ENCODE measurements around the gene USP13.
A peak's percentile ranks its signal among the peaks of the same experiment; 100 is the strongest.
"Not testable (repeated sequence)": the region's sequence is repeated elsewhere in the genome, so short reads cannot be mapped to it uniquely, and the experiment has no call there.

USP13 gene, protein sequence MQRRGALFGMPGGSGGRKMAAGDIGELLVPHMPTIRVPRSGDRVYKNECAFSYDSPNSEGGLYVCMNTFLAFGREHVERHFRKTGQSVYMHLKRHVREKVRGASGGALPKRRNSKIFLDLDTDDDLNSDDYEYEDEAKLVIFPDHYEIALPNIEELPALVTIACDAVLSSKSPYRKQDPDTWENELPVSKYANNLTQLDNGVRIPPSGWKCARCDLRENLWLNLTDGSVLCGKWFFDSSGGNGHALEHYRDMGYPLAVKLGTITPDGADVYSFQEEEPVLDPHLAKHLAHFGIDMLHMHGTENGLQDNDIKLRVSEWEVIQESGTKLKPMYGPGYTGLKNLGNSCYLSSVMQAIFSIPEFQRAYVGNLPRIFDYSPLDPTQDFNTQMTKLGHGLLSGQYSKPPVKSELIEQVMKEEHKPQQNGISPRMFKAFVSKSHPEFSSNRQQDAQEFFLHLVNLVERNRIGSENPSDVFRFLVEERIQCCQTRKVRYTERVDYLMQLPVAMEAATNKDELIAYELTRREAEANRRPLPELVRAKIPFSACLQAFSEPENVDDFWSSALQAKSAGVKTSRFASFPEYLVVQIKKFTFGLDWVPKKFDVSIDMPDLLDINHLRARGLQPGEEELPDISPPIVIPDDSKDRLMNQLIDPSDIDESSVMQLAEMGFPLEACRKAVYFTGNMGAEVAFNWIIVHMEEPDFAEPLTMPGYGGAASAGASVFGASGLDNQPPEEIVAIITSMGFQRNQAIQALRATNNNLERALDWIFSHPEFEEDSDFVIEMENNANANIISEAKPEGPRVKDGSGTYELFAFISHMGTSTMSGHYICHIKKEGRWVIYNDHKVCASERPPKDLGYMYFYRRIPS

DNA sequence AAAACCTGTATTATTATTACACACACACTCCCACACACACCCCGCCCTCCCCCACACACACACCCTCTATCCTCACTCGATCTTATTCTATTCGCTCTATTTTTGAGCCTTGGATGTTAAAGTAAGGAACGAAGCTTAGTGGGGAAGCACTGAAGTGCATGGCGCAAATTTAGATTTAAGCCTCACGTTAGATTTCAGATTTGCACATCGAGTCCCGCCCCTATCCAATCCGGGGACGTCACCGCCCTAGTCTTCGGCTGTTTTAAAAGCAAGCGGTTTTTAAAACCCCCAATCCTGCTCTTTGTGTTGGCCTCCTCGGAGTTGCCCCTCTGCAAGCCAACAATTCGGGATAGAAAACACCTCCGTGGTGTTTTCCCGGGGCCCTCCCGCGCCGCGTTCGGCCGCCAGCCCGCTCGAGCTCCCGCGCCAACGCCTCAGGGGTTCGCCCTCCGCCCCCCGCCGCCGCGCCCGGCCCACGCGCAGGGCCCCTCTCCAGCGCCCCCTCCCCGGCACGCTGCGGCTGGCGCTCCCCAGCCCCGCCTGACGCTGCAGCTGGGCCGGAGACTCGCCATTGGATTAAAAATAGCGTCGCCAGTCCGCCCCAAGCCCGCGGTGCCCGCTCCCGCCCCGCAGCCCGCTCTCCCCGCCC lies at the start of gene USP13:
USP13 (plus strand) TSS at position 594 of the 649 bp plus-strand sequence. CDS start 186 bp downstream, outside the sequence.
- peak; percentile 69 for DNase-seq (ENCODE audit: low spot score)

GRCh38 chr3:179603321-179603720 lies 49.5 kb upstream of the USP13 start:
- DNase-seq (ENCODE audit: low spot score) = no peak

DNA sequence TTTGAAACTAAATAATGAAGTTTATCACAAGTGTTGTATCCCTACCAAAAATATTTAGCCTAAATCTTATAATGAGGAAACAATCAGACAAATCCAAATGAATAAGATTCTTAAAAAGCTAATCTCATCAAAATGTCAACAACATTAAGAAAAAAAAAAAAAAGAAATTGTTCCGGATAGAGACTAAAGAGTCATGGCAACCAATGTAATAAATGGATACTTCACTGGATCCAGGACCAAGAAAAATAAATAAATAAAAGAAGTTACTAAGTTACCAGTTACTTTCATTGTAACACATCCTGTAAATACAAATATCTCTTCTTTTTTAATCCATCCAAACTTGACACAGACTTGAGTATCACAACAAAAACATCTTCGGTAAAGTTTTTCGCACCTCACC lies 49.0 kb upstream of the USP13 start:
- no peak for DNase-seq (ENCODE audit: low spot score)

DNA sequence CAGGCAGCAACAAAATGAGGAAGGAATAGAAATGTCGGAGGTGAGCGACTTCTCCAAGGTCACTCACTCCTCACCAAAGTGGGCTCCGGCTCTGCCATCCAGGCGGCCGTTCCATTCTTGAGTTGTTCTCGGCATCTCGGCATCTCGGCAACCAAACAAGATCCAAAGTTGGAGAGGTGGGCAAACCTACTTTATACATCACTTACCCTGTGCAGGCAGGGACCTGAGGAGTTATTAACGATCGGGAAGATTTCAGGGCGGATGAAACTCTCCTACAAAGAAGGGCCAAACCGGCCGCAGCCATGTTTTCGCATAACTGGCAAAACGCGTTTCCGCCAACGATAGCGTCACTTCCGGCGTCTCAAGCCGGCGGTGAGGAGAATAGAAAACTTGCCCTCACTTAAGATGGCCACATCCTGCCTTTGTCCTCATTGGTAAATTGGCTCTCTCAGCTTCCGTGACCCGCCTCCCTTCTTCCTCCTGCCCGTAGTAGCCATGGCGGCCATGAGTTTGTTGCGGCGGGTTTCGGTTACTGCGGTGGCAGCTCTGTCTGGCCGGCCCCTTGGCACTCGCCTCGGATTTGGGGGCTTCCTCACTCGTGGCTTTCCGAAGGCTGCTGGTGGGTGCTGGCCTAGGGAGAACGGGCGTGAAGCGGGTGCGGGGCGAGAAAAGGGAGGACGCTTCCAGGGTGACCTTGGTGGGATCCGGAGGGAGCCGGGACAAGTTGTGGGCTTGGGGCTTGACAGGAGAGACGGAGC lies 48.3 kb upstream of the USP13 start, which contains the start of the genes MRPL47 and NDUFB5:
MRPL47 (minus strand) TSS at position 318 of the 758 bp plus-strand sequence; CDS start at position 304, 14 bp downstream.
NDUFB5 (plus strand) TSS at position 474 of the 758 bp plus-strand sequence; CDS start at position 496, 22 bp downstream.
- DNase-seq (ENCODE audit: low spot score) = peak; percentile 95

DNA sequence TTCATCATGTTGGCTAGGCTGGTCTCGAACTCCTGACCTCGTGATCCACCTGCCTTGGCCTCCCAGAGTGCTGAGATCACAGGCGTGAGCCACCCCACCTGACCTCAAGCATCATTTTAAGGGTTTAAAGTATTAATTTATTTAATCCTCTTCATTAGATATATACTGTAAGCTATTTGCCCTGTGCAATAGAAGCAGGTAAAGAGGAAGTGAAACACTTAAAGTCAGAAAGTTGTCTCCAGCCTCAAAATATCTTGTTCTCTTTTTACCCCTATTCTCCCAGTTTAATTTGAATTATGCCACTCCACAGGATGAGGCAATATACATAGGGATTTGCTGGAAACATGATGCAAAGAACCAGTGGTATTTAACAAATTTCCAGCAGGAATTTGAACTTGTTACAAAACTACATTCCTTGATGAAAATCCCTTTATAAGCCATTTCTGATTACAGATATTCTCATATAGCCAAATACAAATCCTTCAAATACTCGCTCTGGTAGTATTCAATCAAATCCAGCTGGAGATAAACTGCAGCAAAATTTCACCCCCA lies 46.2 kb upstream of the USP13 start:
- DNase-seq (ENCODE audit: low spot score) = no peak

DNA sequence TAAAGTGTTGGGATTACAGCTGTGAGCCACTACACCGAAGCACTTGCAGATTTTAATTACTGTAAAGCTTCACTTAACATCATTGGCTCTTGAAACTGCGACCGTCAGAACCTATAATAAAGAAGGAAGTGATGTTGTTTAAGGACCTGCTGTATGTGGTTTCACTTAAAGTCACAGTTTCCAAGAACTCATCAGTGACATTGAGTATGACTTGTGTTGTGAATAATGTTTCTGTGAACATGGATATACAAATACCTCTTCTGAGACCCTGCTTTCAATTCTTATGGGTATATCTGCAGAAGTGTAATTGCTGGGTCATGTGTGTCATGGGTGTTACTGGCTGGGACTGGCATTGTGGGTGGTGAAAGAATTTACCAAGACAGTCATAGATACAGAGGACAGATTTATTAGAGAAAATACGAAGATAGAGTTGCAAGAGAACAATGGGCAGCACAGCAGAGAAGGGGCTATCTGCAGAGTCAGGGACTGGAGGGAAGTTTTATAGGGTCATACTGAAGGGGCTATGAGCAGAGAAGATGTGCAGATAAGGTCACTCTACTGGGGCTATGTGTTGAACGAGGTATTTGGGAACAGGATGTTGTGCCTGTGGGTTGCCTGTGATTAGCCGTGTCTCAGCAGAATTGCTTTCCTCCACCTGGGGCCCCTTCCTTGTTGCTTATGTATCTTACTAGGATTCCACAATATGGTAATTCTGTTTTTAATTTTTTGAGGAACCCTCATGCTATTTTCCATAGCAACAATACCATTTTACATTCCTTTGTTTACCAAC lies 43.7 kb upstream of the USP13 start:
- no peak for DNase-seq (ENCODE audit: low spot score)

DNA sequence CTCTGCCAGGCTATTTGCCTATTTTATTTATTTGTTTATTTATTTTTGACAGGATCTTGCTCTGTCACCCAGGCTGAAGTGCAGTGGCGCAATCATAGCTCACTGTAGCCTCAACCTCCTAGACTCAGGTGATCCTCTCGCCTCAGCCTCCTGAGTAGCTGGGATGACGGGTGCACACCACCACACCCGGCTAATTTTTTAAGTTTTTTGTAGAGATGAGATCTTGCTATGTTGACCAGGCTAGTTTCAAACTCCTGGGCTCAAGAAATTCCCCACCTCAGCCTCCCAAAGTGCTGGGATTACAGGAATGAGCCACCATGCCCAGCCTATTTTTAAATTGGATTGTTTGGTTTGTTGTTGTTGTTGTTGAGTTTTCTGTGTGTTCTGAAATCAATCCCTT lies 42.8 kb upstream of the USP13 start:
- no peak for DNase-seq (ENCODE audit: low spot score)

- no peak for DNase-seq (ENCODE audit: low spot score)
Measured at GRCh38 chr3:179613807-179614206, 39.0 kb upstream of the USP13 start.

DNA sequence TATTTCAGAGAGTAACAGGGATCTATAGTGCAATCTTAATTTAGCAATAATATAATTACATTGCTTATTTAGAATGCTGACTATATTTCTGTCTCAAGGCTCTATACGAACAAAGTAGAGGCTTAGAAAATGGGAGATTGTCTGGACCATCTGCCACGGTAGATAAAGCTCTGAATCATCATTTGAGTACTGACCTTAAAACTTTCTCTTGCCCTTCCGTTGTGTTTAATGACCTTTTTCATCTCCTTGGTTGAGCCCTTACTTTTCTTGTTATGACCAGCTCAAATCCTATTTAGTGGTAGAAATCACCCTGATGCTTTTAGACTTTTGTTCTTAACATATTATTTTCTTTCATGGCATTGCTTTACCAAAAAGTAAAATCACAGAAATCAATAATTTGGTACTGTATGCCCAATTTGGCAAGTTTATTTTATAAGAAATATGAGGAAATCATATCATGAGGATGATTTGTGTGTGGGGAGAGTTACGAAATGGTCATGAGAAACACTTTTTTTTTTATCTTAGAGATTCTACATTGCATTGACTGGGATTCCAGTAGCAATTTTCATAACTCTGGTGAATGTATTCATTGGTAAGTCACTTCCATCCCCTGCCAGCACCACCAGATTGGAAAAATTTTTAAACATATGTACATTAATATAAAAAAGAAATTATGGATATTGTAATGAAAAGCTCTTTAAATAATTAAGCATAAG lies 37.2 kb upstream of the USP13 start:
- no peak for DNase-seq (ENCODE audit: low spot score)

DNA sequence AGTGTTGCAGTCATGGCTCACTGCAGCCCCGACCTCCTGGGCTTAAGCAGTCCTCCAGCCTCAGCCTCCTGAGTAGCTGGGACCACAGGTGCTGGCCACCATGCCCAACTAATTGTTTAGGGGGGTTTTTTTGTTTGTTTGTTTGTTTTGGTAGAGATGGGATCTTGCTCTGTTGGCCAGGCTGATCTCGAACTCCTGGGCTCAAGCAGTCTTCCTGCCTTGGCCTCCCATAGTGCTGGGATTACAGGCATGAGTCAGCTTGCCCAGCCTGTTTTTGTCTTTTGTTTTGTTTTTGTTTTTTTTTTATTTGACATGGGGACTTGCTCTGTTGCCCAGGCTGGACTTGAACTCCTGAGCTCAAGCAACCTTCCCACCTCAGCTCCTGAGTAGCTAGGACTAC lies 30.8 kb upstream of the USP13 start:
- no peak for DNase-seq (ENCODE audit: low spot score)

GRCh38 chr3:179624451-179624850 lies 28.4 kb upstream of the USP13 start:
- no peak for DNase-seq (ENCODE audit: low spot score)

DNA sequence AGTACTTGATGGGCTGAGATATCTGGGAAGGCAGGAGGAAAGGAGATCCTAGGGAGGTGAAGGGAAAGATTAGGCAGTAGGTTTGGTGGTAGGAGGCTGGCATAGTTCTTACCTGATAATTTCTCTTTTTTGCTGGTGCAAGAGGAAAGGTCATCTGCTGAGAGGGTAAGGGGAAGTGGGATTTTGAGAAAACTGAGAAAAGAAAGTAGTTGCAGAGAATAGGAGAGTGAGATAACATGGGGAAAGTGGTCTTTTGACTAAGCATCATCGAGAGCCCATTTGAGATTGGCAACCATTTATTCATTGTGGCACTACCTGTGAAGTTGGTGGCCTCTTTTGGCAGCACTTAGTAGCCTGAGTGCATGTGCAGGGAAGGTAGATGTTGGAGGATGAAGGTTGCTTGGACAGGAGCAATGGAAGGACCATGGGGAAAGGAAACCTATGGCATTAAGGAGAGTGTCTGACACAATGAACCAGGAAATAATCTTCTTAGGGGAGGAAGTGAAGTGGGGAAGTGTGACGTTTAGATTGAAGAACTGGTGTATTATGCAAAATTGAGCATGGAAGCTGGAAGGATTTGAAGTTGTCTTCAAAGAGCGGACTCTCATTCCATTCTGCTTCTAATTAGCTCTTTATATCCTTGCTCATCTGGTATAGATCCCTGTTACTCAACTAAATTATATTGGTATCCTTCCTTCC lies 21.9 kb upstream of the USP13 start:
- no peak for DNase-seq (ENCODE audit: low spot score)

GRCh38 chr3:179640469-179640868 lies 12.4 kb upstream of the USP13 start:
- DNase-seq (ENCODE audit: low spot score) = no peak

GRCh38 chr3:179642871-179643270 lies 10.0 kb upstream of the USP13 start:
- DNase-seq (ENCODE audit: low spot score) = no peak

- not testable (repeated sequence) for DNase-seq (ENCODE audit: low spot score)
Measured at GRCh38 chr3:179643837-179644236, 9.0 kb upstream of the USP13 start.

DNA sequence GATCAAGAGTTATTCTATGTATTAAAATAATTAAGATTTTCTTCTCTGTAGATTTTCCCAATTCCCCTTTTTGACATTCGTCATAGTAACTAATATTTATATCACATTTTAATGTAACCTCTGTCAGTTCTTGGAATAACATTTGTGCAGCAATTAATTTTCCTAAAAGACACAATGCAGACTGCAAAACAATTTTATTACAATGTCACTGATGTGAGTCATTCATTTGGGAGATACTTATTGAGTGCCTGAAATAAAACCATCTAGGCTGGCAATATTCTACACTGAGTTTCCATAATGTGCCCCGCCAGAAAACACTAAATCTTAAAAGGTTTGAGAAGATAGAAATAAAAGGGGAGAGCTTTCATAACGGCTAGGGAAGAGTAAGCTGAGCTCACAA lies 6.7 kb upstream of the USP13 start:
- no peak for DNase-seq (ENCODE audit: low spot score)

DNA sequence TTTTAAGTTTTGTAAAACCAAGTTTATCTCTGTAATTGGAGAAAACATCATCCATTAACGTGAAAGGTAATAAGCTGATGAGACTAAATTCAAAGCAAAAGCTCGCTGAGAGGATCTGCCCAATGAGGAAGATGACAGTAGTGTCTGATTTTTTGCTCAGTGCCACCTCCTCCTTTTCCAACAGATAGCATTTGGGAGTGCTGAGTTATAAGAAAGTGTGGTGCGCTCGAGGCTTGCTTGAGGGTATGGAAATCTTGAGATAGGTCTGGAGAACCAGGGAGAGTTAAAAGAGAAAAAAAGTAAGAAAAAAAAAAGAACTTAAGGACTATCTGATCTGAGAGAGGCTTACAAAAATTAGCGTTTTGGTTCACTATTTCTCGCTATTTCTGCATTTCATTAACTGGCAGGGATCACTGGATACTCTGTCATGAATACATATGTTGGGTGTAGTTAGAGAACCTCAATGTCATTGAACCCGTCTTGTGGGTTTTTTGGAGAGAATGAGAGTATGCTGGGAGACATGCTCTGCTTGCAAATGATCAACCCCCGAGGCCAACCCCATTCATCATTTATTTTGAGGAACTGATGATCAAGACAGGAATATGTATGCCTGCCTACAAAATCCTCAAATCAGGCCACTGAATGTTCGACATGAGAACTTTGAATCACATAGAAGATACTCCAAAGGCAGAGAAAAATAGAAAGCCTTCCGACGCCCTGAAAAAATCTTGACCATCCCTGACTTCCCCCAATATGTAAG lies 973 bp upstream of the USP13 start:
- DNase-seq (ENCODE audit: low spot score) = no peak

GRCh38 chr3:179653096-179653797 lies 407 bp downstream of the USP13 start:
- DNase-seq (ENCODE audit: low spot score) = peak; percentile 57

Measured in LoVo (cell line).